NCI-H1048 (cell line): ENCODE results near the gene WNT7B.

Source experiments
- DNase-seq: peaks from one replicate; lab custom pipeline; 2025; lab: John Stamatoyannopoulos, UW

WNT7B gene

DNA sequence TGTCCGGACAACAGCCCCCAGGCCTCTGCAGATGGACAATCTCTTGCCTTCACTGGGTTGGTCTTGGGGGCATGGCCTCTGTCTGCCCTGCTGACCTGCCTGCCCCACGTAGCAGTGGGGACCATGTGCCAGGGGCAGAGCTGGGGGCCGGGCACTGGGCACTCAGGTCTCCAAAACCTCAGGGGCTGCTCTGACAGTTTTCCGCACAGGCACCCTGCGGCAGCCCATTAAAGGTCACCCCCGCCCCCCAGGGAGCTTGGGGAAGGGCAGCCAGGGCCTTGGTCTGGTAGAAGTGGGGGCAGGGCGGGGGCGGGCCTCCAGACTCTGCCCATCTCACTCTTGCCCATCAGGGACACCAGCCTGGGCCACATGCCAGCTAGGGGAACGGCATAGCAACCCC lies 49.9 kb downstream of the WNT7B start:
- no peak for DNase-seq

GRCh38 chr22:45926433-45926832 lies 50.5 kb downstream of the WNT7B start:
- no peak for DNase-seq

DNA sequence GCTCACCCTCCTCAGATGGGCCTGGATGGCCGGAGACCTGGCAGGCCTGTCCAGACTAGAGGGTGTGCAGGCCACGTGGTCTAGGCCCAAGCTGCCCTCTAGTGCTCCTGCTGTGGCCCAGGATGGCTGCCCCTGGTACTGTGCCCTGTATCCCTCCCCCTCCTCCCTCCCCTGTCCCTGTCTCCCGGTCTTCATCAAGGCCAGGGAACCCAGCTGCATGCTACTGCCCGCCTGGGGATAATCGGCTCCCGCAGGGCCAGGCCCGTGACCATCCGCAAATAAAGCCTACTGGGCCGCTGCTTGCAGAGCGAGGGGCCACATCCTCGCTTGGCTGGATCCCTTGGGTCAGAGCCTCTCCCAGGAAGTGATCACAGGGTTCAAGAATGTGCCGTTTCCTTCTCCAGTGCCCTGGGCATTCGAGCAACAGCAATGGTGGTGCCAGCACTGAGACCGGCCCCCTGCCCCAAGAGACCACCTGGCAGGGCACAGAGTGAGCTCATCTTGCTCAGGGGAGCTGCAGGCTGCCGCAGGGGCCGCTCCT lies 51.1 kb downstream of the WNT7B start:
- no peak for DNase-seq

DNA sequence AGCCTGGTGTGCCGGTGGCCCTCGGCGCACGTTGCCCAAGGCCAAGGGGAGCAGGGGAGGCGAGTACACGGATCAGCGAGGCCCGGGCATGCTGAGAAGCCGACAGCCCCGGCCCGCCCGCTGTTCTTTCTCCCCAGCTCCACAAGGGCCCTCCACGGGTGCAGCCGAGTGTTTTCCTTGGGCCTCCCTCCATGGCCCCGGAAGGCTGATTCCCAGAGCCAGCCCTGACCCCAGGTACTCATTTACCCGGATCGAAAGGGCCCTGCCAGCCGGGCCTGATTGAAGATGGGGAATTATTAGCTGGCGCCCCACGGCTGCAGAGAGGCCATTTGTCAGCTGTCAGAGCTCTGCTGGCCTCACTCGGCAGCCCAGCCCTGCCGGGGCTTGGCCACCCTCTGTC lies 53.1 kb downstream of the WNT7B start:
- DNase-seq = no peak

DNA sequence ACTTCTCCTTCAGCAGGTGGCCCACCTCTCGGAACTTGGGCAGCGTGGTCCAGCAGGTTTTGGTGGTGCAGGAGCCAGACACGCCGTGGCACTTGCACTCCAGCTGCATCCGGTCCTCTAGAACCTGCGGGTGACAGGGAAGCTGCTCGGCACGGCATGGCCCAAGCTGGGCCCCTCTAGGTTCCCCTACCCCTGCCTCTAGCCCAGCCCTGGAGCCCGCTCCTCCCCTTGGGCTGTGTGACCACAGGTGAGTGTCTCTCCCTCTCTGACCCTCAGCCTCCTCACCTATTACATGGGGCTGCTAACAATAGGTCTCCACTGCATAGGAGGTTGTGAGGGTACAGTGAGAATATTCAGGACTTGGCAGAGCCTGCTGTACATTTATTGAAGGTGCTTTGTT lies 53.8 kb downstream of the WNT7B start:
- DNase-seq = no peak

DNA sequence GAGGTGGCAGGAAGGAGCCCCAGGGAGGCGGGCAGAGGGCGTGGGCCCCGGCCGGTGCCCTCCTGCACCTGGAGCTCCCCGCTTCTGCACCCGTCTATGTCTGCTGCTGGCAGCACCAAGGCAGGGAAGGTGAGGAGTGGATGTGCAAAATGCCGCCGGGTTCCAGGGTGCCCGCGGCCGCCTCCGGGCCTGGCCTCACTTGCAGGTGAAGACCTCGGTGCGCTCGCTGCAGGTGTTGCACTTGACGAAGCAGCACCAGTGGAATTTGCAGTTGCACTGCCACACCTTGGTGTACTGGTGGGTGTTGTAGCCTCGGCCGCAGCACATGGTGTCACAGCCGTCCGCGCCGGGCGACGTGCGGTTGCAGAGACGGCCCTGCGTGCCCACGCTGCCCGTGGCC lies 54.3 kb downstream of the WNT7B start:
- no peak for DNase-seq

DNA sequence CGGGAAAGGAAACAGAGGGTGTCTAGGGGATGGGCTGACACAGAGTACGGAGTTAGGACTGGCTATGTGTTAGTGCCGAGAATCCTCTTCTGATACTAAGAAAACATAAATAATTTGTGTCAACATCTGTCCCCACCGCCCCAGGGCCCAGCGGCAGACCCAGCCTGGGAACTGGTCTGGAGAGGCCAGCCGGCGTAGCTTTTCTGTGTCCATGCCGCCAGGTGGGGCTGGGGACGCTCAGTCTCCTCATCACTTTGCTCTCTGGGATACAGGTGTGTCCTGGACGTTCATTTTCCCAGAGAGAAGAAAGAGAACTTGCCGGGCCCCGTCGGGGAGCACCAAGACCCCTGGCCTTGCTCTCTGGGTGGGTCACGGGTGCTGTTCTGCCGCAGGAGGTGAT lies 54.7 kb downstream of the WNT7B start:
- no peak for DNase-seq

- DNase-seq = no peak
These were observed 57.3 kb downstream of the WNT7B start for GRCh38 chr22:45919504-45920286.

DNA sequence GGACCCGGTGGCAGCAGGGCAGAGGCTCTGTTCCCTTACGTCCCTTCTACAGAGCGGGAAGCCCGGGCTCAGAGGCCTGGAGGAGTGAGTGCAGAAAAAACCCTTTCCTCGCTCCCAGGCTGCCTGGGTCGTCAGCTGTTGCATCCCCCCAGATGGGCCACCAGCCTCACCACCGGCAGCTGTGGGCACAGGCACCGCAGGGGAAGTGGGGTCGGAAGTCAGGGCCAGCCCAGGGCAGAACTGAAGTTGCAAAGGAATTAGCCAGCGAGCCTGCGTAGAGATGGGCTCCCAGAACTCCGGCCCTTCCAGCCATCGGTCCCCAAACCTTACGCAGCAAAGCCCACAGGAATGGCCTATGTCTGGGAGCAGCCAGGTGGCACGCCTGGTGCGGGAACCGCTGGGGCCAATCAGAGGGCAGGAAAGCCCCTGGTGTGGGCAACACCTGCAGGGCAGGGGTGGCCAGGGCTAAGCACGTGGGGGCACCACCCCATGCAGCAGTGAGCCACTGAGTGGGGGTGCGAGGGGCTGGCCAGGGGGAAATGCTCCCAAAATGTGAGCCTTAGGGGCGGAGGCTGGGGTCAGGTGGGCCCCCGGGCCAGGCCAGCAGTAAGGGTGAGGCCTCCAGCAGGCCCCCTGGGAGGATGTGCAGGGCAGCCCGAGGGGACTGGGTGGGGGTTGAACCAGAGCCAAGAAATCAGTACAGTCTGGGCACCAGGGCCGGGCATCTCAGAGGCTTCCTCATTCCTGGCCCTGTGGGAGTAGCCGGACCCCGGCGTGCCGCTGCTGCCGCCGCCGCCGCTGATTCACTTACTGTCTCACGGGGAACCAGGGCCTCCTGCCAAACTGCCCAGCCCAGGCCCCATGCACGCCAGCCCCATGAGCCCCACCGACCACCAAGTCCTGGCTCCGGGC lies 58.2 kb downstream of the WNT7B start:
- no peak for DNase-seq

DNA sequence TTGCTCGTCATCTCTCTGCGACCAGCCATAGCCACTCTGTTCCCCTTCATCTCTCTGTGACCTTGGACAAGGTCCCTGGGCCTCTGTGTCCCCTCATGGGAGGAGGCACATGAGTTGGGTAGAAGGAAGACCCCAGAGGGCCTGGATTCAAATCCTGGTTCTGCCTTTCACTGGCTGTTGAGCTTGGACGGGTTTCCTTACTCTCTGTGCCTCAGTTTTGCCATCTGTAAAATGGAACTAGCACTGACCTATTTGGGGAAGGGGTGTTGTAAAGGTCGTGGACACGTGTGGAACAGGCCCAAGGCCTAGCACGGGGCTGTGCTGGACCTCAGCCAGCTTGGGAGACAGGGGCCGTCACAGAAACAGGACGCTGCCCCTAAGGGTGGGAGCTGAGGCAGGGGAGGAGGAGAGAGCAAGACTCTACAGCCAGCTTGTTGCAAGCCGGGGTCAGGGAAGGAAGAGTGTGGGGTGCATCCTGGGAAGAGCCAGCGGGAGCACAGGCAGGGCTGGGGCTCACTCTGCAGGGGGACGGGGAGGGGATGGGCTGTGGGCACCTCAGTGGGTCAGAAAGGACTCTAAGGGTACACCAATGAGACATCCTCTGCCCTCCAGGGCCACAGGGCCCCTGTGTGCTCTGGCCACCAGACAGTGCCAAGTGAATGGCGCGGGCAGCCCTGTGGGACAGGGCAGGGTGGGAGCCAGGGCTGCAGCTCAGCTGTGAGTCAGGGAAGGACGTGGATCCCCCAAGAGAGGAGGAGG lies 59.1 kb downstream of the WNT7B start:
- DNase-seq = no peak

GRCh38 chr22:45917146-45917545 lies 59.8 kb downstream of the WNT7B start:
- DNase-seq = no peak

GRCh38 chr22:45916515-45916914 lies 60.4 kb downstream of the WNT7B start:
- no peak for DNase-seq

DNA sequence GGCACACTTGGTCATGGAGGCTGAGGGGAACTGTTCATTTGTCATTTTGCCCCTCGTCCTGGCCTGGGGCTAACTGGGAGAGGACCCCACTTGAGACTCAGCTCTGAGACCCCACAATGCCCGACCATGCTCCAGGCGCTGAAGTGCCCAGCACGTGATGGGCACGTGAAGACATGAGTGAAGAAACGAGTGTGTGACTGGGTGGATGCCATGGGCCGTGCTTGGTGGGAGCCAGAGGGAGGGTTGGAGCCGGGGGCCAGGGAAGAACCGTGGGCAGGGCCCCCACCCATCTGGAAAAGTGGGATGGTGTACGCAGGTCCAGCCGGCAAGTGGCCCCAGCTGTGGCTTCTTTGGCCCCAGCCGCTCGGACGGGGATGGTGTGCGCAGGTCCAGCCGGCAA lies 61.1 kb downstream of the WNT7B start:
- DNase-seq = no peak

- no peak for DNase-seq
These were observed 61.8 kb downstream of the WNT7B start for GRCh38 chr22:45915151-45915550.

DNA sequence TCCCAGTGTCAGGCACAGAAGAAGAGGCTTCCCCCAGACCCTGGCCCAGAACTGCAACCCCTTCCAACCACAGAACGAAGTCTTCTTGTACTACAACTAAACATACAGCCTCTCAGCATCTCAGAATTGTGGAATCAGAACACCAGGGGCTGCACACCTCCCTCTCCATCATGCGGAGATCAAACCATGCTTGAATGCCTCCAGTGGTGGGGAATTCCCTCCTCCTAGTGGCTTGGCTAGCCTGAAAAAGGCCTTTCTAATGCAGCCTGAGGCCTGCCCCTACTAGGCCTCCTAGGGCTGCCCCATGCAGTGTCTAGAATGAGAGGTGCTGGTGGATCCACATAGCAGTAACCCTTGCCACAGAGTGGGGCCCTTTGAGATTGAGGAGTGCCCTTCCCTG lies 62.7 kb downstream of the WNT7B start:
- no peak for DNase-seq

- DNase-seq = no peak
These were observed 64.1 kb downstream of the WNT7B start for GRCh38 chr22:45912910-45913309.

DNA sequence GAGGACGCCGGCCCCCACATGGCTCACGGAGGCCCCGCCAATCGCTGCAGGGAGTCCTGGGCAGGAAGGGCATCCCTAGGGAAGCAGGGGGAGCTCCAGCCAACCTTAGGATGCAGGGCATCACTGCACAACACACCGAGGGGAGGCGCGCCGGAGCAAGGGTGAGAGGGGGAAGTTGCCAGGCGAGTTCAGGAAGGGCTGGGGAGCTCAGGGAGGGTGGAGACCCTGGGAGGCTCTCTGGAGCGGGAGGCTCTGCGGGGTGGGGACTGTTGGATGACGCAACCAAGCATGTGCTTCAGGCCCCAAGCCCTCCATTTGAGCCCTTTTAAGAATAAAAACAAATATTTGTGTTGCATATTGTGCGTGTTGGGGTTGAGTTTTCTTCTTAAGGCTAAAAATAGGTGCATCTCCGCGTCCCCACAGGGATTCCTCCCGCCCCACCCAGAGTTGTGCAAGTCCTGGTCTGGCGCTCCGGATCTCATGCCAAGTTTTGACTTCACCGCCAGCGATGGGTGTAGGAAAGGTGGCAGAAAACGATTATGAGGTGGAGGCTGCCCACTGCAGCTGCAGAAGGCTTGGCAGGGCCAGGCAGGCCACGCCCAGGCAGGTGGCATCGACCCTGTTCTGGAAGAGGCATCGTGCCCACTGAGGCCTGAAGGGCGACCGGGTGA lies 65.2 kb downstream of the WNT7B start:
- no peak for DNase-seq

- no peak for DNase-seq
These were observed 66.0 kb downstream of the WNT7B start for GRCh38 chr22:45910928-45911467.

- no peak for DNase-seq
These were observed 68.0 kb downstream of the WNT7B start for GRCh38 chr22:45908961-45909360.

GRCh38 chr22:45907996-45908395 lies 69.0 kb downstream of the WNT7B start:
- DNase-seq = no peak

- DNase-seq = no peak
These were observed 69.6 kb downstream of the WNT7B start for GRCh38 chr22:45907378-45907777.
